H1 (cell line): ENCODE measurements around the gene SORBS1. TPM values are rescaled to one million over a fixed set of nuclear protein-coding genes. Genes with fewer than 3 reads are reported as not detected.

Experiments
- CHD7 ChIP-seq: fragments of 300-600 bp; sonication (generic); IDR thresholded peaks from 2 replicates; pipeline ENCODE4 v1.7.1; 2012; ENCODE audit warnings: low read length, moderate library complexity, mild to moderate bottlenecking, inconsistent platforms; ENCODE audit not compliant: insufficient replicate concordance
- KDM1A ChIP-seq: fragments of 200-600, 300-600 bp; sonication (generic); IDR thresholded peaks from 2 replicates; pipeline ENCODE4 v1.7.1; 2016; ENCODE audit warnings: mild to moderate bottlenecking, low read length, borderline replicate concordance
- polyA plus RNA-seq, 7 experiments: library from polyadenylated mRNA; depleted of rRNA in 3 of 7; stranded (reverse) in 5 of 7; unstranded in 2 of 7; fragments of >200 nt in 5 of 7; fragments of 200-250 nt in 2 of 7; gene quantifications; 1 replicate in 5 of 7; 2 replicates in 1 of 7; 4 replicates in 1 of 7; pipeline versions ENCODE4 v1.2.1 to v1.2.3, GENCODE V29; 2011 to 2013; ENCODE audit warnings: missing spikeins in 2 of 7, mixed read lengths in 2 of 7
- total RNA-seq: library from RNA; stranded (reverse); fragmentation: NEBNext Ultra II Directional; extraction: Animal tissue kit (Norgen Biotek cat#: 25700); gene quantifications from 2 replicates; pipeline ENCODE4 v1.2.1, GENCODE V29; 2021

Gene SORBS1
- total and polyA plus RNA-seq, 2 of the 8 experiments (the other 6 are each of a cell fraction or from before 2014, with no cell fraction given) = 16.0 to 35.0 TPM

- TF ChIP-seq CHD7 = no peak
- TF ChIP-seq KDM1A = no peak
- TF ChIP-seq, all 59 proteins: peak for 0
These were observed 99.6 kb downstream of the SORBS1 start (continued) for GRCh38 chr10:95461611-95462010.
